K562 (cell line): ENCODE measurements around the gene CDPF1. TPM values are rescaled to one million over a fixed set of nuclear protein-coding genes. Genes with fewer than 3 reads are reported as not detected.

ENCODE experiments used
- ATAC-seq: fragments of 200-7000 bp; cut with Tn5 transposase; 3 replicates; pipeline ENCODE4 v1.9.1; 2020; ENCODE audit warnings: moderate library complexity
- BruUV-seq: library from RNA; stranded (reverse); fragments of 400-500 nt; replicated peaks from 2 replicates; lab custom pipeline; 2021; lab: Mats Ljungman, UMichigan
- CTCF ChIA-PET: fragments of 300-600 bp; formaldehyde crosslinking; extraction: SDS; loops from one replicate; lab custom pipeline; 2021; ENCODE audit warnings: low intra/inter-chr PET ratio; lab: Yijun Ruan, JAX
- POLR2A ChIA-PET: fragments of 300-600, 350-650 bp; sonication (Branson Sonifier 250); formaldehyde crosslinking; extraction: SDS; loops from one replicate; lab custom pipeline; 2021; ENCODE audit warnings: antibody characterized with exemption, inconsistent platforms; lab: Yijun Ruan, JAX
- DNase-seq, 4 experiments: peaks; one replicate each; pipeline versions ENCODE4 v3.0.0 to v3.0.0-alpha.2; 2011 to 2018; ENCODE audit warnings: low spot score in 3 of 4, mixed read lengths in 3 of 4; ENCODE audit errors: extremely low read depth in 1 of 4
- FAIRE-seq: peaks from 2 replicates; lab custom pipeline; 2011; peaks lifted over from hg19 to GRCh38; lab: Jason Lieb, UNC
- H2AFZ ChIP-seq: 2 replicates; pipeline ENCODE4 v1.6.0; 2011; ENCODE audit warnings: low read depth, low read length, control low read depth, inconsistent platforms
- H3K27ac ChIP-seq: fragments of 200-600 bp; 3 replicates; pipeline ENCODE4 v1.8.0; 2011; ENCODE audit warnings: low read depth, mild to moderate bottlenecking, control low read depth, inconsistent platforms, low read length, moderate library complexity, mixed read lengths; ENCODE audit errors: extremely low read depth
- H3K27me3 ChIP-seq, 2 experiments: fragments of 300-600 bp in 1 of 2; 2 replicates in 1 of 2; 3 replicates in 1 of 2; pipeline versions ENCODE4 v1.6.0 to v1.8.0; 2011; ENCODE audit warnings: inconsistent platforms in 2 of 2, low read length in 2 of 2, mild to moderate bottlenecking in 1 of 2, mixed read lengths in 1 of 2, moderate library complexity in 1 of 2; ENCODE audit not compliant: control insufficient read depth in 2 of 2, insufficient read depth in 2 of 2
- H3K36me3 ChIP-seq: fragments of 300-600 bp; 3 replicates; pipeline ENCODE4 v1.8.0; 2011; ENCODE audit warnings: mild to moderate bottlenecking, low read length, inconsistent platforms; ENCODE audit not compliant: control insufficient read depth, insufficient read depth
- H3K4me1 ChIP-seq, 2 experiments: fragments of 200-600 bp in 1 of 2; replicated peaks in 1 of 2; 2 replicates in 1 of 2; 3 replicates in 1 of 2; pipeline versions ENCODE4 v1.5.1 to v1.8.0; 2011; ENCODE audit warnings: inconsistent platforms in 2 of 2, low read length in 2 of 2, mild to moderate bottlenecking in 1 of 2, mixed read lengths in 1 of 2, moderate library complexity in 1 of 2; ENCODE audit not compliant: control insufficient read depth in 2 of 2, insufficient read depth in 2 of 2
- H3K4me2 ChIP-seq: 2 replicates; pipeline ENCODE4 v1.6.1; 2011; ENCODE audit warnings: low read length, control low read depth, inconsistent platforms, mixed read lengths; ENCODE audit not compliant: insufficient read depth
- H3K4me3 ChIP-seq: fragments of 200-600 bp; sonication (generic), shearing (Covaris generic); 2 replicates; pipeline ENCODE4 v1.5.1; 2016; ENCODE audit warnings: control low read depth, inconsistent platforms
- H3K79me2 ChIP-seq: fragments of 200-600 bp; 3 replicates; pipeline ENCODE4 v1.8.0; 2011; ENCODE audit warnings: low read length, inconsistent platforms; ENCODE audit not compliant: control insufficient read depth, insufficient read depth
- H3K9ac ChIP-seq, 2 experiments: 2 replicates each; pipeline versions ENCODE4 v1.6.0 to v1.6.1; 2011; ENCODE audit warnings: low read depth in 2 of 2, low read length in 2 of 2, control low read depth in 1 of 2, inconsistent platforms in 1 of 2, mild to moderate bottlenecking in 1 of 2, mixed read lengths in 1 of 2; ENCODE audit not compliant: insufficient read depth in 1 of 2
- H3K9me1 ChIP-seq: one replicate; pipeline ENCODE4 v1.6.0; 2011; ENCODE audit warnings: inconsistent platforms, mild to moderate bottlenecking, low read length, moderate library complexity; ENCODE audit not compliant: control insufficient read depth, insufficient read depth
- H3K9me3 ChIP-seq: replicated peaks from 2 replicates; pipeline ENCODE4 v1.5.1; 2011; ENCODE audit warnings: low read depth, low read length, inconsistent platforms; ENCODE audit not compliant: control insufficient read depth, insufficient read depth
- H4K20me1 ChIP-seq: replicated peaks from 2 replicates; pipeline ENCODE4 v1.6.1; 2011; ENCODE audit warnings: low read length, inconsistent platforms, mixed read lengths; ENCODE audit not compliant: control insufficient read depth, insufficient read depth
- NR1H2 ChIP-seq: sonication (generic); formaldehyde crosslinking; IDR thresholded peaks from 2 replicates; pipeline ENCODE4 v1.4.0; 2020; ENCODE audit warnings: mild to moderate bottlenecking, missing genetic modification reagents
- POLR2G ChIP-seq: fragments of 200-400 bp; formaldehyde crosslinking; IDR thresholded peaks from 2 replicates; pipeline ENCODE4 v1.6.1; 2017; ENCODE audit warnings: low read depth, mild to moderate bottlenecking, antibody characterized with exemption, low read length, moderate library complexity
- ZBTB33 ChIP-seq: sonication (generic); formaldehyde crosslinking; IDR thresholded peaks from 2 replicates; pipeline ENCODE4 v1.8.1; 2023; ENCODE audit warnings: mild to moderate bottlenecking, missing genetic modification reagents
- ZNF24 ChIP-seq: fragments of 450-650 bp; IDR thresholded peaks from 2 replicates; pipeline ENCODE4 v1.6.1; 2016
- WGBS: fragments of 100-300 bp; shearing (Covaris generic); methylation state at CpG from one replicate; pipeline ENCODE4 v1.1.6; 2016; ENCODE audit warnings: low coverage, mixed read lengths; ENCODE audit not compliant: insufficient coverage; ENCODE audit errors: missing lambda C conversion rate; 5-methylcytosine and 5-hydroxymethylcytosine counted together
- in situ Hi-C: fragments of 300-500 bp; cut with MboI; formaldehyde crosslinking; loops from 4 replicates; pipeline ENCODE4 v1.15.0; 2018; ENCODE audit warnings: inconsistent platforms, mixed read lengths
- intact Hi-C: fragments of 100-400 bp; cut with micrococcal nuclease; formaldehyde crosslinking; loops from 2 replicates; pipeline ENCODE4 v1.14.2; 2022
- polyA plus RNA-seq, 8 experiments: library from polyadenylated mRNA; depleted of rRNA in 4 of 8; stranded (reverse) in 5 of 8; unstranded in 3 of 8; fragments of >200 nt; fragmentation: Nextera tagmentation in 2 of 8; fragmentation: Illumina TruSeq in 1 of 8; extraction: Ambion mirVana in 2 of 8; extraction: Trizol in 1 of 8; gene quantifications; 2 replicates each; pipeline versions ENCODE4 v1.2.1 to v1.2.3, GENCODE V29; 2011 to 2014; ENCODE audit warnings: inconsistent platforms in 1 of 8, missing spikeins in 1 of 8
- total RNA-seq, 7 experiments: library from RNA; depleted of rRNA in 6 of 7; stranded (reverse); fragments of >200 nt in 6 of 7; fragmentation: Illumina TruSeq in 2 of 7; extraction: Trizol in 2 of 7; gene quantifications; 2 replicates each; pipeline versions ENCODE4 v1.2.1 to v1.2.3, GENCODE V29; 2011 to 2021; ENCODE audit warnings: low replicate concordance in 1 of 7

Gene CDPF1
- total and polyA plus RNA-seq, 9 of the 15 experiments (the other 6 are each of a cell fraction or from before 2014, with no cell fraction given): 0.84 to 19.5 (median 9.1) TPM

GRCh38 chr22:46286941-46287872, 37.1 kb upstream of the CDPF1 start:
- no peak overlapping the region for H3K4me3 ChIP-seq
- H3K9ac ChIP-seq: no peak overlapping the region
- no peaks in the 10 kb centered on the region for H3K9me1 ChIP-seq
- ATAC-seq (no peak), FAIRE-seq (no peak), DNase-seq (no peak)
- TF ChIP-seq ZNF24: no peak
- TF ChIP-seq POLR2G: 0 out of 2 replicates have a peak, but pooled peaks have one; percentile 34
- no peak for TF ChIP-seq NR1H2
- TF ChIP-seq ZBTB33 (CRISPR knock-in tag): 0 out of 2 replicates have a peak, but pooled peaks have one; percentile 24
- H3K27ac ChIP-seq: no peak overlapping the region
- H3K36me3 ChIP-seq: peaks cover 38% of the 10 kb centered on the region
- H3K79me2 ChIP-seq: no peaks in the 10 kb centered on the region
- 98% methylated on average over 11 of the region's 15 CpGs for WGBS
- peaks cover 0 to 15% of the 10 kb centered on the region in 2 experiments; a peak in 1 of 5 replicates for H3K4me1 ChIP-seq
- H3K4me2 ChIP-seq: no peak overlapping the region
- H3K27me3 ChIP-seq: no peaks in the 10 kb centered on the region
- CTCF ChIA-PET: no interaction called here
- H3K9me3 ChIP-seq: no peaks in the 10 kb centered on the region
- intact Hi-C loops (no loop called here), in situ Hi-C loops (no loop called here)
- H2AFZ ChIP-seq: no peak overlapping the region
- no peaks in the 10 kb centered on the region for H4K20me1 ChIP-seq
- POLR2A ChIA-PET: interaction anchor here (0.7 to 1.7 kb wide), 3 partner anchors 9 to 20 kb away, joined by 3 to 10 read pairs (median 3); partner anchors contain the start of genes GTSE1 and TTC38
- BruUV-seq: no TSS peak
